GM23338 (cell line): ENCODE data around the gene PDZD8.

Experiments used
- CREB1 ChIP-seq: fragments of 250-450 bp; sonication (Bioruptor Pico); IDR thresholded peaks from 2 replicates; pipeline ENCODE4 v1.5.0; 2020; ENCODE audit warnings: low read depth, mild to moderate bottlenecking, moderate library complexity
- CTCF ChIP-seq, 2 experiments: fragments of 200-600 bp in 1 of 2; sonication (generic) in 1 of 2; conservative IDR thresholded peaks; 2 replicates each; pipeline versions ENCODE4 v1.5.1 to v1.6.1; 2016 to 2017; ENCODE audit warnings: antibody characterized with exemption in 2 of 2, low read depth in 2 of 2, mild to moderate bottlenecking in 2 of 2, moderate library complexity in 1 of 2
- EZH2 ChIP-seq: fragments of 200-600 bp; sonication (generic); IDR thresholded peaks from one replicate; pipeline ENCODE4 v1.8.0; 2017; ENCODE audit warnings: antibody characterized with exemption, mild to moderate bottlenecking, low read depth; ENCODE audit not compliant: unreplicated experiment
- EZH2phosphoT487 ChIP-seq: fragments of 200-600 bp; sonication (generic); IDR thresholded peaks from one replicate; pipeline ENCODE4 v1.8.1; 2018; ENCODE audit warnings: antibody characterized with exemption; ENCODE audit not compliant: unreplicated experiment
- NANOG ChIP-seq: IDR thresholded peaks from 2 replicates; pipeline ENCODE4 v1.6.1; 2016; ENCODE audit warnings: antibody characterized with exemption, borderline replicate concordance
- POLR2AphosphoS5 ChIP-seq: IDR thresholded peaks from 2 replicates; pipeline ENCODE4 v1.6.1; 2016; ENCODE audit warnings: antibody characterized with exemption, low read depth
- TF ChIP-seq, protein P1 (sequence below): IDR thresholded peaks from one replicate; pipeline ENCODE4 v1.6.1; 2018; ENCODE audit warnings: antibody characterized with exemption; ENCODE audit not compliant: unreplicated experiment

DNA sequence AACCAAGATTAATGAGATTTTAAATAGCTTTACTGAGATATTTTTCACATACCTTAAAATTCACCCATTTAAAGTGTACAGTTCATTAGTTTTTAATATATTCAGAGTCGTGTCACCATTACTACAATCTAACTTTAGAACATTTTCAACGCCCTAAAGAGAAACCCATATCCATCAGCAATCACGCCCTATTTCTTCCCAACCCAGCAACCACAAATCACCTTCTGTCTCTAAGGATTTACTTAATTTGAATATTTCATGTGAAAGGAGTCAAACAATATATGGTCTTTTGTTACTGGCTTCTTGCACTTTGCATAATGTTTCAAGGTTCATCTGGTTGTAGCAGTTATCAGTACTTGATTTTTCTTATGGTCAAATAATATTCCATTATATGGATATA lies 25.1 kb upstream of the PDZD8 start:
- TF ChIP-seq CTCF (conservative IDR thresholded peaks at IDR 0.05; ENCODE audit: low read depth in 2 of 2) (no peak), POLR2AphosphoS5 (no peak), EZH2 (no peak), CREB1 (CRISPR knock-in tag) (no peak), EZH2phosphoT487 (no peak), NANOG (no peak)
- TF ChIP-seq, protein P1, sequence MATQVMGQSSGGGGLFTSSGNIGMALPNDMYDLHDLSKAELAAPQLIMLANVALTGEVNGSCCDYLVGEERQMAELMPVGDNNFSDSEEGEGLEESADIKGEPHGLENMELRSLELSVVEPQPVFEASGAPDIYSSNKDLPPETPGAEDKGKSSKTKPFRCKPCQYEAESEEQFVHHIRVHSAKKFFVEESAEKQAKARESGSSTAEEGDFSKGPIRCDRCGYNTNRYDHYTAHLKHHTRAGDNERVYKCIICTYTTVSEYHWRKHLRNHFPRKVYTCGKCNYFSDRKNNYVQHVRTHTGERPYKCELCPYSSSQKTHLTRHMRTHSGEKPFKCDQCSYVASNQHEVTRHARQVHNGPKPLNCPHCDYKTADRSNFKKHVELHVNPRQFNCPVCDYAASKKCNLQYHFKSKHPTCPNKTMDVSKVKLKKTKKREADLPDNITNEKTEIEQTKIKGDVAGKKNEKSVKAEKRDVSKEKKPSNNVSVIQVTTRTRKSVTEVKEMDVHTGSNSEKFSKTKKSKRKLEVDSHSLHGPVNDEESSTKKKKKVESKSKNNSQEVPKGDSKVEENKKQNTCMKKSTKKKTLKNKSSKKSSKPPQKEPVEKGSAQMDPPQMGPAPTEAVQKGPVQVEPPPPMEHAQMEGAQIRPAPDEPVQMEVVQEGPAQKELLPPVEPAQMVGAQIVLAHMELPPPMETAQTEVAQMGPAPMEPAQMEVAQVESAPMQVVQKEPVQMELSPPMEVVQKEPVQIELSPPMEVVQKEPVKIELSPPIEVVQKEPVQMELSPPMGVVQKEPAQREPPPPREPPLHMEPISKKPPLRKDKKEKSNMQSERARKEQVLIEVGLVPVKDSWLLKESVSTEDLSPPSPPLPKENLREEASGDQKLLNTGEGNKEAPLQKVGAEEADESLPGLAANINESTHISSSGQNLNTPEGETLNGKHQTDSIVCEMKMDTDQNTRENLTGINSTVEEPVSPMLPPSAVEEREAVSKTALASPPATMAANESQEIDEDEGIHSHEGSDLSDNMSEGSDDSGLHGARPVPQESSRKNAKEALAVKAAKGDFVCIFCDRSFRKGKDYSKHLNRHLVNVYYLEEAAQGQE, result no peak
